ENCODE data around the gene MET. TPM values are rescaled to one million over a fixed set of nuclear protein-coding genes. Genes with fewer than 3 reads are reported as not detected.

Gene MET
- total and polyA plus RNA-seq, 2 of the 13 experiments (the other 11 are each of a cell fraction or from before 2014, with no cell fraction given) = 21.8 to 31.5 TPM

DNA sequence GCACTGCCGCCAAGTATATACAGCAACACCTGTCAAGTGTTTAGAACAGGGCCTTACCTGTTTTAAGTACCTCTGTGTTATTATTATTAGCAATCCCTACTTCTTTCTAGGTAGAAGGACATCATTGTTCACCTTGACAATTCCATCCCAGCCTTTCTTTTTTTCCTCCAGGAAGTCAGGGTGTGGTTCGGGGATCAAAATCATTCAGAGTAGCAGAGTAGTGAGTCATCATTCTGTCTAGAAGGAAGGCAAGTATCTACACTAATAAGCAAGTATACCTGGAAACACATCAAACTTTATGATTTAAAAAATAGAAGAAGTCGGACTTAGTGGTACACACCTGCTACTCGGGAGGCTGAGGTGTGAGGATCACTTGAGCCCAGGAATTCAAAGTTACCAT lies 164.9 kb downstream of the MET start:
- H3K27ac ChIP-seq (ENCODE audit: extremely low read length, insufficient read depth, low read length) = no peak overlapping the region
- no peak overlapping the region for H3K9ac ChIP-seq (ENCODE audit: insufficient read depth, low read depth, low read length)
- WGBS (ENCODE audit: low lambda C conversion rate) = 94% methylated on average over 4 of the region's 4 CpGs
- BruUV-seq (replicated peaks) = no TSS peak
- no peak for FAIRE-seq
- ATAC-seq = no peak
- intact Hi-C loops (cut with micrococcal nuclease; ENCODE audit: unreplicated experiment) (no loop called here), in situ Hi-C loops (cut with HindIII; ENCODE audit: extremely low pct_ligation_motif_present, low pct_unique_long_range_greater_than_20kb) (no loop called here)
- H4K20me1 ChIP-seq (ENCODE audit: insufficient read depth, low read length) = no peaks in the 10 kb centered on the region
- POLR2A ChIA-PET = no interaction called here
- no peak for DNase-seq (ENCODE audit: low spot score)
- TF ChIP-seq ZSCAN30 (CRISPR knock-in tag; IDR thresholded peaks at IDR 0.05) = no peak
- TF ChIP-seq, protein P1, sequence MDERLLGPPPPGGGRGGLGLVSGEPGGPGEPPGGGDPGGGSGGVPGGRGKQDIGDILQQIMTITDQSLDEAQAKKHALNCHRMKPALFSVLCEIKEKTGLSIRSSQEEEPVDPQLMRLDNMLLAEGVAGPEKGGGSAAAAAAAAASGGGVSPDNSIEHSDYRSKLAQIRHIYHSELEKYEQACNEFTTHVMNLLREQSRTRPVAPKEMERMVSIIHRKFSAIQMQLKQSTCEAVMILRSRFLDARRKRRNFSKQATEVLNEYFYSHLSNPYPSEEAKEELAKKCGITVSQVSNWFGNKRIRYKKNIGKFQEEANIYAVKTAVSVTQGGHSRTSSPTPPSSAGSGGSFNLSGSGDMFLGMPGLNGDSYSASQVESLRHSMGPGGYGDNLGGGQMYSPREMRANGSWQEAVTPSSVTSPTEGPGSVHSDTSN (CRISPR knock-in tag; IDR thresholded peaks at IDR 0.05) = no peak
- TF ChIP-seq PRPF4 (IDR thresholded peaks at IDR 0.05; ENCODE audit: low read depth, low read length, poor library complexity, severe bottlenecking) = no peak
- no peak for TF ChIP-seq TBL1XR1 (IDR thresholded peaks at IDR 0.05; ENCODE audit: borderline replicate concordance, low read length, partially characterized antibody)
- TF ChIP-seq ZNF460 (CRISPR knock-in tag; IDR thresholded peaks at IDR 0.05; ENCODE audit: borderline replicate concordance) = no peak
- TF ChIP-seq IRX3 (CRISPR knock-in tag; IDR thresholded peaks at IDR 0.05; ENCODE audit: borderline replicate concordance, low read depth) = no peak
- no peak for TF ChIP-seq MEF2D (CRISPR knock-in tag; IDR thresholded peaks at IDR 0.05)
- TF ChIP-seq ZNF446 (CRISPR knock-in tag; IDR thresholded peaks at IDR 0.05) = no peak
- no peak for TF ChIP-seq ZSCAN25 (CRISPR knock-in tag; IDR thresholded peaks at IDR 0.05)
- no peak for TF ChIP-seq IKZF1 (IDR thresholded peaks at IDR 0.05)
- no peak for TF ChIP-seq ARHGAP35 (CRISPR knock-in tag; IDR thresholded peaks at IDR 0.05; ENCODE audit: borderline replicate concordance)
- no peak for TF ChIP-seq ZNF292 (CRISPR knock-in tag; IDR thresholded peaks at IDR 0.05; ENCODE audit: borderline replicate concordance, low read depth)
- no peaks in the 10 kb centered on the region for H3K9me3 ChIP-seq (ENCODE audit: low read length)
- H3K4me1 ChIP-seq (ENCODE audit: insufficient read depth, low read length) = peaks cover 13% of the 10 kb centered on the region
- CTCF ChIA-PET (ENCODE audit: low intra/inter-chr PET ratio, low total read pairs) = no interaction called here
- no peak overlapping the region for H3K4me2 ChIP-seq (ENCODE audit: low read depth, low read length)
- H2AFZ ChIP-seq (ENCODE audit: low read length) = no peak overlapping the region
- no peak overlapping the region for H3K4me3 ChIP-seq (replicated peaks in 1 of 3; ENCODE audit: insufficient read depth in 1 of 3, low read depth in 2 of 3, low read length in 3 of 3)
- peaks cover 2 to 5% of the 10 kb centered on the region in 2 experiments; a peak in 2 of 5 replicates for H3K36me3 ChIP-seq (replicated peaks in 1 of 2; ENCODE audit: control insufficient read depth in 1 of 2, insufficient read depth in 2 of 2, low read length in 2 of 2)
- H3K79me2 ChIP-seq (ENCODE audit: insufficient read depth, low read length) = no peaks in the 10 kb centered on the region
- no peaks in the 10 kb centered on the region for H3K27me3 ChIP-seq (ENCODE audit: control insufficient read depth in 1 of 2, insufficient read depth in 2 of 2, low read length in 2 of 2)

Data from HepG2 (cell line).